Measurements from ENCODE around the gene MT1F. TPM values are rescaled to one million over a fixed set of nuclear protein-coding genes. Genes with fewer than 3 reads are reported as not detected.

MT1F gene
- total and polyA plus RNA-seq, 9 of the 15 experiments (the other 6 are each of a cell fraction or from before 2014, with no cell fraction given): 0.18 to 0.68 (median 0.29) TPM; not detected in 5

DNA sequence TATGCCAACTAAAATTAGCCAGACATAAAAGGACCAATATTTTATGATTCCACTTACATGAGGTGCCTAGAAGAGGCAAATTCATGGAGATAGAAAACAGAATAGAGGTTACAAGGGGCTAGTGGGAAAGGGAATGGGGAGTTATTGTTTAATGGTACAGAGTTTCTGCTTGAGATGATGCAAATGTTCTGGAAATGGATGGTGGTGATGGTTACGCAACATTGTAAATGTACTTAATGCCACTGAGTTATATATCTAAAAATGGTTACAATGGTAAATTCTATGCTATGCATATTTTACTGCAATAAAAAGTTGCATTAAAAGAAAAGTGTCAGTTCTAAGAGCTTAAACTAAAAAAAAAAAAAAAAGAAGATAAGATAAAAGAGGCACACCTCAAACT lies 42.4 kb downstream of the MT1F start:
- Histone ChIP-seq H3K79me2 (ENCODE audit: control insufficient read depth, insufficient read depth, low read length) (no peaks in the 10 kb centered on the region), H3K9me3 (replicated peaks; ENCODE audit: control insufficient read depth, insufficient read depth, low read depth, low read length) (no peaks in the 10 kb centered on the region), H4K20me1 (replicated peaks; ENCODE audit: control insufficient read depth, insufficient read depth, low read length) (no peaks in the 10 kb centered on the region), H3K4me1 (replicated peaks in 1 of 2; ENCODE audit: control insufficient read depth in 2 of 2, insufficient read depth in 2 of 2, low read length in 2 of 2) (no peaks in the 10 kb centered on the region), H3K27ac (ENCODE audit: extremely low read depth, low read depth, low read length) (no peak overlapping the region), H3K36me3 (ENCODE audit: control insufficient read depth, insufficient read depth, low read length) (no peaks in the 10 kb centered on the region), H3K27me3 (ENCODE audit: control insufficient read depth in 2 of 2, insufficient read depth in 2 of 2, low read length in 2 of 2) (peaks cover 0 to 25% of the 10 kb centered on the region in 2 experiments; a peak in 2 of 5 replicates), H3K9me1 (ENCODE audit: control insufficient read depth, insufficient read depth, low read length) (no peaks in the 10 kb centered on the region), H3K4me2 (ENCODE audit: insufficient read depth, low read length) (no peak overlapping the region), H3K4me3 (no peak overlapping the region), H3K9ac (ENCODE audit: insufficient read depth in 1 of 2, low read depth in 2 of 2, low read length in 2 of 2) (no peak overlapping the region), H2AFZ (ENCODE audit: low read depth, low read length) (no peak overlapping the region)
- no TSS peak for BruUV-seq (replicated peaks)
- ChIA-PET POLR2A (no interaction called here), CTCF (ENCODE audit: low intra/inter-chr PET ratio) (interaction anchor here (0.7 kb wide), 2 partner anchors 21 to 24 kb away, joined by 3 to 5 read pairs; no protein-coding TSS in a partner anchor)
- intact Hi-C loops (cut with micrococcal nuclease): no loop called here
- no peak for ATAC-seq
- in situ Hi-C loops (cut with MboI): loop anchor here (5.0 kb wide), 1 partner anchor 123 kb away; no protein-coding TSS in a partner anchor
- no peak for FAIRE-seq
- TF ChIP-seq TGIF2 (CRISPR knock-in tag; IDR thresholded peaks at IDR 0.05) (no peak), PCBP2 (IDR thresholded peaks at IDR 0.05; ENCODE audit: low read depth, low read length, poor library complexity, severe bottlenecking) (no peak), CEBPG (CRISPR knock-in tag; IDR thresholded peaks at IDR 0.05) (no peak), CEBPG (tag; conservative IDR thresholded peaks at IDR 0.05 in 1 of 2, IDR thresholded peaks at IDR 0.05 in 1 of 2) (peak; percentile 70 to 90), CEBPB (tag; IDR thresholded peaks at IDR 0.05) (peak; percentile 89)
- WGBS (ENCODE audit: insufficient coverage, low coverage, missing lambda C conversion rate): 93% methylated on average over 1 of the region's 1 CpG
- DNase-seq (ENCODE audit: extremely low read depth in 1 of 4, low spot score in 3 of 4): no peak

DNA sequence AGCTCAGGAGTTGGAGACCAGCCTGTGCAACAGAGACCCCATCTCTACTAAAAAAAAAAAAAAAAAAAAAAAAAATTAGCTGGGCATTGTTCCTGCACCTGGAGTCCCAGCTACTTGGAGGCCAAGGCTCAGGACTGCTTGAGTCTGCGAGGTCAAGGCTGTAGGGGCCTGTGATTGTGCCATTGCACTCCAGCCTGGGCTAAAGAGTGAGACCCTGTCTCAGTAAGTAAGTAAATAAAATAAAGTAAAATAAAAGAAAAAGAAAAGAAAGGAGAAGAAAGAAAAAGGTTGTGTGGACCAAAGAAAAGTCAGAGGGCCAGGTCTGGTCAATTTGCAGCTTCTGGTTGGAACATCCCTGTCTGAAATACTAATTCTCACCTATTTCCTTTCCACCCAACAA lies 42.9 kb downstream of the MT1F start:
- no peak for DNase-seq (ENCODE audit: extremely low read depth in 1 of 4, low spot score in 3 of 4)
- WGBS (ENCODE audit: insufficient coverage, low coverage, missing lambda C conversion rate): 11% methylated on average over 1 of the region's 1 CpG
- in situ Hi-C loops (cut with MboI): loop anchor here (5.0 kb wide), 1 partner anchor 123 kb away; no protein-coding TSS in a partner anchor

More for the DNA sequence above, 42.9 kb downstream of the MT1F start:
- BruUV-seq (replicated peaks): no TSS peak
- Histone ChIP-seq H3K27me3 (ENCODE audit: control insufficient read depth in 2 of 2, insufficient read depth in 2 of 2, low read length in 2 of 2) (peaks cover 0 to 25% of the 10 kb centered on the region in 2 experiments; a peak in 2 of 5 replicates), H3K9me1 (ENCODE audit: control insufficient read depth, insufficient read depth, low read length) (no peaks in the 10 kb centered on the region), H4K20me1 (replicated peaks; ENCODE audit: control insufficient read depth, insufficient read depth, low read length) (no peaks in the 10 kb centered on the region), H3K4me2 (ENCODE audit: insufficient read depth, low read length) (no peak overlapping the region), H2AFZ (ENCODE audit: low read depth, low read length) (no peak overlapping the region), H3K79me2 (ENCODE audit: control insufficient read depth, insufficient read depth, low read length) (no peaks in the 10 kb centered on the region), H3K9ac (ENCODE audit: insufficient read depth in 1 of 2, low read depth in 2 of 2, low read length in 2 of 2) (no peak overlapping the region), H3K9me3 (replicated peaks; ENCODE audit: control insufficient read depth, insufficient read depth, low read depth, low read length) (no peaks in the 10 kb centered on the region), H3K36me3 (ENCODE audit: control insufficient read depth, insufficient read depth, low read length) (no peaks in the 10 kb centered on the region), H3K4me1 (replicated peaks in 1 of 2; ENCODE audit: control insufficient read depth in 2 of 2, insufficient read depth in 2 of 2, low read length in 2 of 2) (no peaks in the 10 kb centered on the region), H3K27ac (ENCODE audit: extremely low read depth, low read depth, low read length) (no peak overlapping the region), H3K4me3 (no peak overlapping the region)
- no peak for ATAC-seq
- CTCF ChIA-PET (ENCODE audit: low intra/inter-chr PET ratio): interaction anchor here (0.7 kb wide), 1 partner anchor 21 kb away, joined by 3 read pairs; no protein-coding TSS in a partner anchor
- no peak for TF ChIP-seq TCF7 (IDR thresholded peaks at IDR 0.05; ENCODE audit: borderline replicate concordance)
- no peak for TF ChIP-seq PTRF (tag; IDR thresholded peaks at IDR 0.05)
- TF ChIP-seq PYGO2 (tag; IDR thresholded peaks at IDR 0.05): no peak
- TF ChIP-seq MECOM (CRISPR knock-in tag; IDR thresholded peaks at IDR 0.05): no peak
- TF ChIP-seq ZBTB1 (CRISPR knock-in tag; IDR thresholded peaks at IDR 0.05; ENCODE audit: borderline replicate concordance, low read depth): no peak
- no peak for TF ChIP-seq ZNF644 (tag; IDR thresholded peaks at IDR 0.05; ENCODE audit: low read depth)
- TF ChIP-seq, protein P1, sequence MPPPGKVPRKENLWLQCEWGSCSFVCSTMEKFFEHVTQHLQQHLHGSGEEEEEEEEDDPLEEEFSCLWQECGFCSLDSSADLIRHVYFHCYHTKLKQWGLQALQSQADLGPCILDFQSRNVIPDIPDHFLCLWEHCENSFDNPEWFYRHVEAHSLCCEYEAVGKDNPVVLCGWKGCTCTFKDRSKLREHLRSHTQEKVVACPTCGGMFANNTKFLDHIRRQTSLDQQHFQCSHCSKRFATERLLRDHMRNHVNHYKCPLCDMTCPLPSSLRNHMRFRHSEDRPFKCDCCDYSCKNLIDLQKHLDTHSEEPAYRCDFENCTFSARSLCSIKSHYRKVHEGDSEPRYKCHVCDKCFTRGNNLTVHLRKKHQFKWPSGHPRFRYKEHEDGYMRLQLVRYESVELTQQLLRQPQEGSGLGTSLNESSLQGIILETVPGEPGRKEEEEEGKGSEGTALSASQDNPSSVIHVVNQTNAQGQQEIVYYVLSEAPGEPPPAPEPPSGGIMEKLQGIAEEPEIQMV (tag; conservative IDR thresholded peaks at IDR 0.05; ENCODE audit: low read depth): no peak
- intact Hi-C loops (cut with micrococcal nuclease): no loop called here
- POLR2A ChIA-PET: no interaction called here
- FAIRE-seq: no peak
